Neural cell (in vitro differentiated cells): Measurements from ENCODE around the gene CELSR1. TPM values are rescaled to one million over a fixed set of nuclear protein-coding genes. Genes with fewer than 3 reads are reported as not detected.

Experiments
- H2AFZ ChIP-seq: fragments of 200-600, 300-800 bp; sonication (generic), shearing (Covaris generic); 2 replicates; pipeline ENCODE4 v1.6.0; 2014; ENCODE audit warnings: low read depth, mild to moderate bottlenecking, antibody characterized with exemption, low read length, moderate library complexity
- H3F3A ChIP-seq: fragments of 200-600 bp; shearing (Covaris generic); 2 replicates; pipeline ENCODE4 v1.6.1; 2016; ENCODE audit warnings: mild to moderate bottlenecking, moderate library complexity, mixed read lengths, antibody characterized with exemption, low read length; ENCODE audit not compliant: insufficient read depth, poor library complexity, severe bottlenecking
- H3K27ac ChIP-seq: fragments of 200-600, 300-800 bp; sonication (generic), shearing (Covaris generic); 2 replicates; pipeline ENCODE4 v1.5.1; 2014; ENCODE audit warnings: mild to moderate bottlenecking, low read length, moderate library complexity
- H3K27me3 ChIP-seq: fragments of 300-800, 200-600 bp; sonication (generic), shearing (Covaris generic); 2 replicates; pipeline ENCODE4 v1.6.0; 2014; ENCODE audit warnings: mild to moderate bottlenecking, low read depth, low read length, moderate library complexity; ENCODE audit not compliant: insufficient read depth
- H3K36me3 ChIP-seq: fragments of 300-800, 200-600 bp; sonication (generic), shearing (Covaris generic); 2 replicates; pipeline ENCODE4 v1.5.1; 2014; ENCODE audit warnings: mild to moderate bottlenecking, antibody characterized with exemption, low read length, moderate library complexity; ENCODE audit not compliant: insufficient read depth
- H3K4me2 ChIP-seq: fragments of 300-800, 200-600 bp; sonication (generic), shearing (Covaris generic); 2 replicates; pipeline ENCODE4 v1.6.0; 2014; ENCODE audit warnings: mild to moderate bottlenecking, low read length
- H3K4me3 ChIP-seq: fragments of 300-800, 200-600 bp; sonication (generic), shearing (Covaris generic); 2 replicates; pipeline ENCODE4 v1.5.1; 2014; ENCODE audit warnings: mild to moderate bottlenecking, low read length, moderate library complexity
- H3K79me2 ChIP-seq: fragments of 200-600 bp; shearing (Covaris generic); replicated peaks from 2 replicates; pipeline ENCODE4 v1.6.0; 2014; ENCODE audit warnings: mild to moderate bottlenecking, low read length, moderate library complexity; ENCODE audit not compliant: insufficient read depth
- H3K9ac ChIP-seq: fragments of 300-800, 200-600 bp; sonication (generic), shearing (Covaris generic); 2 replicates; pipeline ENCODE4 v1.6.1; 2016; ENCODE audit warnings: mild to moderate bottlenecking, low read length, mixed read lengths
- H3K9me2 ChIP-seq: fragments of 200-600 bp; shearing (Covaris generic); 2 replicates; pipeline ENCODE4 v1.6.1; 2016; ENCODE audit warnings: mild to moderate bottlenecking, low read length, mixed read lengths; ENCODE audit not compliant: insufficient read depth
- H3K9me3 ChIP-seq: fragments of 200-600, 300-800 bp; sonication (generic), shearing (Covaris generic); 2 replicates; pipeline ENCODE4 v1.6.1; 2016; ENCODE audit warnings: mild to moderate bottlenecking, mixed run types, low read length, moderate library complexity, mixed read lengths
- H4K20me1 ChIP-seq: fragments of 200-600 bp; shearing (Covaris generic); 2 replicates; pipeline ENCODE4 v1.6.1; 2016; ENCODE audit warnings: mild to moderate bottlenecking, mixed run types; ENCODE audit not compliant: insufficient read depth
- EP300 ChIP-seq: fragments of 450-650 bp; conservative IDR thresholded peaks from 2 replicates; pipeline ENCODE4 v1.6.1; 2014; ENCODE audit warnings: antibody characterized with exemption, mild to moderate bottlenecking, moderate library complexity; ENCODE audit not compliant: poor library complexity, severe bottlenecking
- EZH2 ChIP-seq: fragments of 200-600, 300-800 bp; shearing (Covaris generic), sonication (generic); IDR thresholded peaks from 2 replicates; pipeline ENCODE4 v1.6.1; 2014; ENCODE audit warnings: antibody characterized with exemption, low read length, borderline replicate concordance, mild to moderate bottlenecking; ENCODE audit not compliant: insufficient read depth, poor library complexity, severe bottlenecking
- MXI1 ChIP-seq: fragments of 450-650 bp; conservative IDR thresholded peaks from 2 replicates; pipeline ENCODE4 v1.6.1; 2014; ENCODE audit warnings: antibody characterized with exemption, mild to moderate bottlenecking; ENCODE audit not compliant: poor library complexity, severe bottlenecking
- POLR2AphosphoS5 ChIP-seq: IDR thresholded peaks from 2 replicates; pipeline ENCODE4 v1.6.1; 2012
- RAD21 ChIP-seq: fragments of 450-650 bp; conservative IDR thresholded peaks from 2 replicates; pipeline ENCODE4 v1.6.1; 2014; ENCODE audit warnings: antibody characterized with exemption, mild to moderate bottlenecking, moderate library complexity
- SMC3 ChIP-seq: fragments of 450-650 bp; conservative IDR thresholded peaks from 2 replicates; pipeline ENCODE4 v1.6.1; 2014; ENCODE audit warnings: antibody characterized with exemption, mild to moderate bottlenecking, moderate library complexity; ENCODE audit not compliant: poor library complexity
- TAF1 ChIP-seq: IDR thresholded peaks from 2 replicates; pipeline ENCODE4 v1.6.1; 2012; ENCODE audit warnings: low read depth
- polyA plus RNA-seq: library from polyadenylated mRNA; depleted of rRNA; stranded (reverse); fragments of >200 nt; gene quantifications from 2 replicates; pipeline ENCODE4 v1.2.3, GENCODE V29; 2014
- TF ChIP-seq, protein P1 (sequence below): IDR thresholded peaks from 2 replicates; pipeline ENCODE4 v1.6.1; 2012; ENCODE audit warnings: borderline replicate concordance
- TF ChIP-seq, protein P2 (sequence below): fragments of 450-650 bp; IDR thresholded peaks from 2 replicates; pipeline ENCODE4 v1.5.1; 2014; ENCODE audit warnings: antibody characterized with exemption, mild to moderate bottlenecking, moderate library complexity; ENCODE audit not compliant: poor library complexity, severe bottlenecking

CELSR1 gene
- polyA plus RNA-seq, 1 donor from 2014 or later: 0.14 TPM

DNA sequence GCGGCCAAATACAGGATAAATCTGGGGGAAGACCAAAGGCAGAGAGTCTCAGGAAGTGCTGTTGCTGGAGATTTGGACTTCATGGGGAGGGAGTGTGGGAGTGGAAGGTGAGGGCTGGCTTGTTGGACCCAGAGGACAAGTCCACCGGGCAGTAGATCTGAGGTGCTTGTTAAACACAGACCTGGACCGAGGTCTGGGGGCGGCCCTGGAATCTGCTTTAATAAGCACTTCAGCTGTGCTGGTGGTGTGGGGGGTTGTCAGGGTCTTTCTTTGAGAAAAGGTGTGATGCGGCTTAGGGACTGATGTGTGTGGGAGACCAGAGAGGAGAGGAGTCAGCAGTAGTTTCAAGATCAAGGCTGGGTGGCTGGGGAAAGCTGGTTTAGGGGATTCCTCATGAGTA is 197.5 kb downstream of the CELSR1 start:
- Histone ChIP-seq H3K36me3 (peaks cover 5% of the 10 kb centered on the region), H3F3A (no peaks in the 10 kb centered on the region), H3K9ac (no peak overlapping the region), H3K4me2 (no peak overlapping the region), H3K79me2 (peaks cover 17% of the 10 kb centered on the region), H2AFZ (no peak overlapping the region), H4K20me1 (no peaks in the 10 kb centered on the region), H3K9me2 (no peaks in the 10 kb centered on the region), H3K27me3 (no peaks in the 10 kb centered on the region), H3K4me3 (no peak overlapping the region), H3K27ac (no peak overlapping the region), H3K9me3 (no peaks in the 10 kb centered on the region)
- TF ChIP-seq MXI1 (no peak), RAD21 (no peak)

DNA sequence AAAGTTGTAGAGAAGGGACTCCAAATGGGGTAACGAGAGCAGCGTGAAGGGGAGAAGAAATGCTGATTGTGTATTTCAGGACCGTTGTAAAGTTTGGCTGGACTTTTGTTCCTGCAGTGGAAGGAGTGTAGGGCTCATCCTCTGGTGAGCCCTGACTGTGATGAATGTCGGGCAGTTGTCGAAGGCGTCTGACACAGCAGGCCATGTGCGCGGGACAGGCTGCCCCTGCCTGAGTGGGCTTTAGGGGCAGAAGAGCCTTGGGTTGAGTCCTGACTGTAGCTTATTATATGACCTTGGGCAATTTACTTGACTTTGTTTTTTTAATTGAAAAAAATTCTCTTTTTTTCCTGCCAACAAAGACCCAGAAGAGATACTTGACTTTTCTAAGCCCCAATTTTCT is 198.8 kb downstream of the CELSR1 start:
- no peaks in the 10 kb centered on the region for H3K9me2 ChIP-seq
- no peak overlapping the region for H3K9ac ChIP-seq
- no peaks in the 10 kb centered on the region for H3K27me3 ChIP-seq
- H3K36me3 ChIP-seq: peaks cover 5% of the 10 kb centered on the region
- peaks cover 17% of the 10 kb centered on the region for H3K79me2 ChIP-seq
- no peak overlapping the region for H3K4me2 ChIP-seq
- no peaks in the 10 kb centered on the region for H4K20me1 ChIP-seq
- no peaks in the 10 kb centered on the region for H3F3A ChIP-seq
- no peaks in the 10 kb centered on the region for H3K9me3 ChIP-seq
- H3K27ac ChIP-seq: no peak overlapping the region
- no peak overlapping the region for H3K4me3 ChIP-seq
- H2AFZ ChIP-seq: no peak overlapping the region
- TF ChIP-seq EZH2 (no peak), EP300 (no peak), RAD21 (no peak), TAF1 (no peak), MXI1 (no peak), POLR2AphosphoS5 (no peak), SMC3 (no peak)
- TF ChIP-seq, protein P1, sequence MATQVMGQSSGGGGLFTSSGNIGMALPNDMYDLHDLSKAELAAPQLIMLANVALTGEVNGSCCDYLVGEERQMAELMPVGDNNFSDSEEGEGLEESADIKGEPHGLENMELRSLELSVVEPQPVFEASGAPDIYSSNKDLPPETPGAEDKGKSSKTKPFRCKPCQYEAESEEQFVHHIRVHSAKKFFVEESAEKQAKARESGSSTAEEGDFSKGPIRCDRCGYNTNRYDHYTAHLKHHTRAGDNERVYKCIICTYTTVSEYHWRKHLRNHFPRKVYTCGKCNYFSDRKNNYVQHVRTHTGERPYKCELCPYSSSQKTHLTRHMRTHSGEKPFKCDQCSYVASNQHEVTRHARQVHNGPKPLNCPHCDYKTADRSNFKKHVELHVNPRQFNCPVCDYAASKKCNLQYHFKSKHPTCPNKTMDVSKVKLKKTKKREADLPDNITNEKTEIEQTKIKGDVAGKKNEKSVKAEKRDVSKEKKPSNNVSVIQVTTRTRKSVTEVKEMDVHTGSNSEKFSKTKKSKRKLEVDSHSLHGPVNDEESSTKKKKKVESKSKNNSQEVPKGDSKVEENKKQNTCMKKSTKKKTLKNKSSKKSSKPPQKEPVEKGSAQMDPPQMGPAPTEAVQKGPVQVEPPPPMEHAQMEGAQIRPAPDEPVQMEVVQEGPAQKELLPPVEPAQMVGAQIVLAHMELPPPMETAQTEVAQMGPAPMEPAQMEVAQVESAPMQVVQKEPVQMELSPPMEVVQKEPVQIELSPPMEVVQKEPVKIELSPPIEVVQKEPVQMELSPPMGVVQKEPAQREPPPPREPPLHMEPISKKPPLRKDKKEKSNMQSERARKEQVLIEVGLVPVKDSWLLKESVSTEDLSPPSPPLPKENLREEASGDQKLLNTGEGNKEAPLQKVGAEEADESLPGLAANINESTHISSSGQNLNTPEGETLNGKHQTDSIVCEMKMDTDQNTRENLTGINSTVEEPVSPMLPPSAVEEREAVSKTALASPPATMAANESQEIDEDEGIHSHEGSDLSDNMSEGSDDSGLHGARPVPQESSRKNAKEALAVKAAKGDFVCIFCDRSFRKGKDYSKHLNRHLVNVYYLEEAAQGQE: no peak
- TF ChIP-seq, protein P2, sequence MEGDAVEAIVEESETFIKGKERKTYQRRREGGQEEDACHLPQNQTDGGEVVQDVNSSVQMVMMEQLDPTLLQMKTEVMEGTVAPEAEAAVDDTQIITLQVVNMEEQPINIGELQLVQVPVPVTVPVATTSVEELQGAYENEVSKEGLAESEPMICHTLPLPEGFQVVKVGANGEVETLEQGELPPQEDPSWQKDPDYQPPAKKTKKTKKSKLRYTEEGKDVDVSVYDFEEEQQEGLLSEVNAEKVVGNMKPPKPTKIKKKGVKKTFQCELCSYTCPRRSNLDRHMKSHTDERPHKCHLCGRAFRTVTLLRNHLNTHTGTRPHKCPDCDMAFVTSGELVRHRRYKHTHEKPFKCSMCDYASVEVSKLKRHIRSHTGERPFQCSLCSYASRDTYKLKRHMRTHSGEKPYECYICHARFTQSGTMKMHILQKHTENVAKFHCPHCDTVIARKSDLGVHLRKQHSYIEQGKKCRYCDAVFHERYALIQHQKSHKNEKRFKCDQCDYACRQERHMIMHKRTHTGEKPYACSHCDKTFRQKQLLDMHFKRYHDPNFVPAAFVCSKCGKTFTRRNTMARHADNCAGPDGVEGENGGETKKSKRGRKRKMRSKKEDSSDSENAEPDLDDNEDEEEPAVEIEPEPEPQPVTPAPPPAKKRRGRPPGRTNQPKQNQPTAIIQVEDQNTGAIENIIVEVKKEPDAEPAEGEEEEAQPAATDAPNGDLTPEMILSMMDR: no peak

DNA sequence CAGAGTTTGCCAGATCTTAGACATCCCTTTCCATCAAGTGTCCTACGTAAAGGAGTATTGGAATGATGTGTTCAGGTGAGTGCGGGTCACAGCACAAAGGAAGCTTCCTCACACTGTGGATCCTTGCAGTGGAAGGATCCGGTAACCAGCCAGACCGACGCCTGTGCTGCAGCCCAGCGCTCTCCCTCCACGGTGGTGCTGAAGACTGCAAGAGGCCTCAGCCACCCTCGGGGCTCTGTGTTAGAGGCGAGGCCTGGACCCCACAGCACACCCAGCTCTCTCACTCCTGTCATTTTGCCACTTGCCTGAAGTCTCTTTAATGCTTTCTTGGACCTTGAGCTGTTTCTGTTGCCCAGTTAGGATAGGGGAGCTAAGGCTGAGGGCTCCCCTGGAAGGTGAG is 199.6 kb downstream of the CELSR1 start:
- peaks cover 5% of the 10 kb centered on the region for H3K36me3 ChIP-seq
- H3K9ac ChIP-seq: no peak overlapping the region
- no peak overlapping the region for H3K27ac ChIP-seq

More for the DNA sequence above, 199.6 kb downstream of the CELSR1 start:
- H3K4me2 ChIP-seq: no peak overlapping the region
- no peaks in the 10 kb centered on the region for H4K20me1 ChIP-seq
- H3K9me2 ChIP-seq: no peaks in the 10 kb centered on the region
- H3K9me3 ChIP-seq: no peaks in the 10 kb centered on the region
- H3F3A ChIP-seq: no peaks in the 10 kb centered on the region
- H2AFZ ChIP-seq: no peak overlapping the region
- no peaks in the 10 kb centered on the region for H3K27me3 ChIP-seq
- no peak for TF ChIP-seq EZH2
- no peak for TF ChIP-seq MXI1
- TF ChIP-seq RAD21: no peak
- no peak for TF ChIP-seq POLR2AphosphoS5
- TF ChIP-seq EP300: no peak
- no peak for TF ChIP-seq SMC3
- TF ChIP-seq TAF1: no peak
- TF ChIP-seq, protein P2: no peak
- TF ChIP-seq, protein P1: no peak
- peak overlapping the region; percentile 77 for H3K4me3 ChIP-seq
- H3K79me2 ChIP-seq: peaks cover 17% of the 10 kb centered on the region
